ENCODE results near the gene ZNF175.
A peak's percentile ranks its signal among the peaks of the same experiment; 100 is the strongest.

The ZNF175 gene

DNA sequence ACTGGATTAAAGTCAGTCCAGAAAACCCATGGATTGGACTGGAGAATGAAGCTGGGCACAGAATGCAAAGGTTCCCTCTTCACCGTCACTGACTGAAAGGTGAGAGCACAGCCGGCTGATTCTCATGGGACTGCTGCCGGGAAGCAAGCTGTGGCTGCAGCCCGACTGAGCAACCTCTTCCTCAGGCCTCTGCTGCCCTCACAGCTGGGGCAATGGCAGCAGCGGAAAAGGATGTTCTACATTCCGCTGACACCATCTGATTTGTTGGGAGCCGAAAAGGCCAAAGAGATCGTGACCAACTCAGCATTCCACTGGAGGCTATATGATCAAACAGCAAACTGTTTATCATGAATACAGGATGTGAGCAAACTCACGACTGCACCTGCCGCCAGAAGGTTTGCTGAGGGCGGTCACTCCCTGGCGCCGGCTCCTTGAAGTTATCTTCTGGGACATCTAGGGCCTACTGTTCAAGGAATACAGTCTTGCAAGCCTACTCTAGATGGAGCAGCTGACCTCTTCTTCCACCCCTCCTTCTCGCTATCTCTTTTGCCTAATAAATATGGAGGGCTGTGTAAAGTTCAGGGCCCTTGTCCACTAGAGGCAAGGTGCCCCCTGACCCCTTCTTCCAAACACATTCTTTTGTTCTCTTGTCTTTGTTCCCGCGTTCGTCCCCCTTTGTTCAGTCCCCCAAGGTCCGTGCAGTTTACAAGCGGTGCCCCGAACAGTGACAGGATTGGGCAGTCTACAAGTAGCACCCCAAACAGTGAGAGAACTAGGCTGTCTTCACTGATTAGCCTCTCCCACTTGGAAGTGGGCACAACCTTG, 20.0 kb upstream of the ZNF175 start:
- ATAC-seq = no peak

DNA sequence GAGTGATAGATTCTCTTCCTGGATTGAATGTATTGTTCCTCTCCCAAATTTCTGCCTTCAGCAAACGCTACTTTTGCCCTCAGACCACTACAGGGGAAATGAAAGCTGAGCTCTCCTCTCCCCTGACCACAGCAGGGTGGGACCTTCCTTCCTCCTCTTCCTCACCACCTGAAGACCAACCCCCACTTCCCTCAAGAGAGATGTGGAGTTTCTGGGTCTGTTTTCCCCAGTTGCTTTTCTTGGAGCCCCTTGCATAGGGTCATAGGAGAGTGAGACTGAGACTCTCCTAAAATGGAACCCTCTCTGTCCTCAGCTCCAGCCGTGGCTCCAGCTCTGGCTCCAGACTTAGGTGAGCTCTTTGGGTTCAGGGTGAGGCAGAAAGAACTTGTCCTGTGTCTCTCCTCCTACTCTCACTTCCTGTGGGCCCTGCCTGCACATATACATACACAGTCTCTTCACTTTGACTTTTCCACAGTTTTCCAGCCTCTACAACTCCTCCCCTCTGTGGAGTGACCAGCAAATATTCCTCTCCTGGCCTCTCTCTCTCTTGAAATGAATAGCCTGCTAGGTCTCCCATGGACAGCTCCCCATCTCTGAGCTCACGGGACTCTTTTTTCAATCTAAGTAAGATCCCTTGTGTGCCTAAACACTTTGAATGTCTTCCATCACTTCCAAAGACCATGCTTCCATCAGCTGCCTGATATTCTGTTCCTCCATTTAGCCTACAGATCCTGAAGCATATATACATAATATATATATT, 19.2 kb upstream of the ZNF175 start:
- no peak for ATAC-seq

DNA sequence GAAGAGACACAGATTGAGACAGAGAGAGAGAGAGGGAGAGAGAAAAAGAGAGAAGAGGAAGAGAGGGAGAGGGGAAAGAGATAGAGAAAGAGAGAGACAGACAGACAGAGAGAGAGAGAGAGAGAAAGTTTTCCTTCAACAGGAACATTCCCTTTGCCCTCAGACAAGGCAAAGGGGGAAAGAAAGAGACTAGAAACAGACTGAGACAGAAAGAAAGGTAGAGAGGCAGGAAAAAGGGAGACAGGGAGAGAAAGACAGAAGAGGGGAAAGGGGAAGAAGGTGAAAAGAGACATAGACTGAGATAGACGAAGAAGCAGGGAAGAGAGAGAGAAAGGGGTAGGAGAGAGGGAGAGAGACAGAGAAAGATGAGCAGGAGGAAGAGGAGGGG, 18.5 kb upstream of the ZNF175 start:
- no peak for ATAC-seq

DNA sequence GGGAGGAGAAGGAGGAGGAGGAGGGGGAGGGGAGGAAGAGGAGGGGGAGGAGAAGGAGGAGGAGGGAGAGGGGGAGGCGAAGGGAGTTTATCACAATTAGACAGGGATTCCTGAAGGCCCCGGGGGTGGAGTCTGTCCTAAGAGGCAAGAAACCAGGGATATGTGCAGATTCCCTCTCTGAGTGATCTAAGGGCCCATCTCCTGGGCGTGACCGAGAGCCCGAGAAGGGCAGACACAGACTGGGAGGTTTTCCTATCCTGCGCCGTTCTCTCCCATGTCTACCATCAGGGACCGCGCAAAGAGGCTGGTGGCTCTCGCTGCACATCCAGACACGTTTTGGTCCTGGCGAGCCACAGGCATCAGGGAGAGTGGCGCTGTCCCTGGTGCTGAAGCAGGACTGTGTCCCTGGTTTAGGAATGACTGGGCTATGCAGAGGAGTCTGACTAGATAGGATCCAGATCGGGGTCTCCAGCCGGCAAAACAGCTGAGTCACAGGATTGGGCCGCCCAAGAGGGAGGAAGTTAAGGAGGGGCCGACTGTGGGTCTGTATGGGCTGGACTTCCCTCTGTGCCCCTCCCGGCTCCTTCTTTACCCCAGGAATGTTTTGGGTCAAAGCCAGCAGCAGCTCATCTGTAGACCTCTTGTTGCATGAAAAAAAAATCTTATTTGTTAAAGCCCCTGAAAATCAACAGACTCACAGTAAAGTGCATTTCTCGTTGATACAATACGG, 17.9 kb upstream of the ZNF175 start:
- no peak for ATAC-seq

DNA sequence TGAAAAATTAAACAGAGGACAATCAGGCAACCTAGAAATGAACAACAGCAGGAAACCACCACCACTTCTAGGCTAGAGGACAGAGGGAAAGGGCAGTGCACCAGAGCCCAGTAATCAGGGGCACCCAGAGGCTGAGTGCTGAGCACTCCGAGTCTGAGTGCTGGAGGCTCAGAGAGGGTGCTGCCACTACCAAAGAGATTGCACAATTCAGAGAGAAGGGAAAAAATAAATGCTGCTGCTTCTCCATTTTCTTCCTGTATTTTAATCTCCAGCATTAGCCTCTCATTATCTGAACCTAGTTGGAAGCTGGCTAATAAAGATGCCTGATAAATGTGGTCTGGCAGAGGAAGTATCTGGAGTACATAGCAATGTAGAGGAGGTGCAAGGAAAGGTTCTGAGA, 11.8 kb upstream of the ZNF175 start:
- no peak for ATAC-seq

DNA sequence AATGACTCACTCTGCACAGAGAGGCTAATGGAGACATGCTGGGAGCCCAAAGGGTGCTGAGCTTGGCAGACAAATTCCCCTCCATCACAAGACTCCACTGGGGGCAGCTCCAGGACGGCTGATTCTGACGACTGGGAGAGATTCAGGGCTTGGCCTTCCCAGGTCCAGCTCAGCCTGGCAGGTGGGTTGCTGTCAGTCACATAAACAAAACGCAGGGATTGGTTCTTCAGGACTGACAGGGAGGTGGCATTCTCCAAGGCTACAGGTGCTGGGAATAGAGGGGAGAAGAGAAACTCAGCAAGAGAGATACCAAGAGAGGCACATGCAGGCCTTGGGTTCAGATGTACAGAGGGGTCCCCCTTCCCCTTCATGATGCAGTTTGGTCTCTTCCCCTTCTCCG, 10.7 kb upstream of the ZNF175 start:
- no peak for ATAC-seq

DNA sequence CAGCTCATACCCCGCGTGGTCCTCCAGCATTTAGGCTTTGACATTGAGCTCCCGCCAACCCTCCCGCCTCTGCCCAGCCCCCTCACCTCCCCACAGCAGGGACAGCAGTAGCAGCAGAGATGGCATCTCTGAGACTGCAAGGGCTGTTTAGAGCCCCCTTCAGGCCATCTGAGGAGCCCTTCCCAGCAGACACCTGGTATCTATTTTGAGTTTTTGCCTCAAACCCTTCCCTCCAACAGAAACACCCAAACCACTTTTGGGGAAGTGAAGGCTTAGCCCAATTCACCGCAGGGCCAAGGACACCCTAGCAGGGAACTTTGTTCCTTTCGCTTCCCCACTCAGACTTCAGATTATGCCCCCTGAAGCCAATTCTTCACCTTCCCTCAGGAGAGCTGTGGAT, 6.3 kb upstream of the ZNF175 start:
- ATAC-seq = peak in 1 of 2 donors; percentile 30

DNA sequence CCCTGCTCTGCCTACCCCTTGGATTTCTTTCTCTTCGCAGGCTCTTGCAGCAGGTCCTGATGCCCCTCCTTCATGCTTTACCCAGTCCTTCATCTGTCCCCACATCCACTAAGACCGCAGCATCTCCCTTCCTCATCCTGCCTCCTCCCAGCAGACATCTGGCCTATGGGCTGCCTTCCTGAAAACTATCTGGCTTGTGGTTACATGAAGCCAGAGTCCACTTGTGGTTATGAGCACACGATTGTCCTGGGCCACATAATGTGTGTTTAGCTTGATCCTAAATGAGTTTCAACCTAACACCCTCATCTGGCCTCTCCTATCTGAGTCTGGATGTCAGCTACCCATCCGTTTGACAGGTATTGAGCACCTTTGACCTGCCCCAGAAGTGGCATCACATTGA, 5.5 kb upstream of the ZNF175 start:
- no peak for ATAC-seq

DNA sequence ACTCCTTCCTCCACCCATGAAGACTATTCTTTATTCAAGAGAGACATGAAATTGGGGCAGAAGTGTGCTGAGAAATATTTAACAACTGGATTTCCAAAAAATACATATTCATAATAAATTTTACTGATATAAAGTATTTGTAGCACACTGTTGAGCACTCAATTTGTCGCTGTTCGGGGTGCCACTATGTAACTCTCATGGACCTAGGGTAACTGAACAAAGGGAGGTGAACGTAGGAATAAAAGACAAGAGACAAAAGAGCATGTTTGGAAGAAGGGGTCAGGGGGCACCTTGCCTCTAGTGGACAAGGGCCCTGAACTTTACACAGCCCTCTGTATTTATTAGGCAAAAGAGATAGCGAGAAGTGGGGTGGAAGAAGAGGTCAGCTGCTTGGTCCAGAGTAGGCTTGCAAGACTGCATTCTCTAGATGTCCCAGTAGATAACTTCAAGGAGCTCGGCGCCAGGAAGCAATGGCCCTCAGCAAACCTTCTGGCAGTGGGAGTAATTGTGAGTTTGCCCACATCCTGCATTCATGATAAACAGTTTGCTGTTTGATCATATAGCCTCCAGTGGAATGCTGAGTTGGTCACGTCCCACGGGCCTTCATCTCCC, 4.5 kb upstream of the ZNF175 start:
- no peak for ATAC-seq

DNA sequence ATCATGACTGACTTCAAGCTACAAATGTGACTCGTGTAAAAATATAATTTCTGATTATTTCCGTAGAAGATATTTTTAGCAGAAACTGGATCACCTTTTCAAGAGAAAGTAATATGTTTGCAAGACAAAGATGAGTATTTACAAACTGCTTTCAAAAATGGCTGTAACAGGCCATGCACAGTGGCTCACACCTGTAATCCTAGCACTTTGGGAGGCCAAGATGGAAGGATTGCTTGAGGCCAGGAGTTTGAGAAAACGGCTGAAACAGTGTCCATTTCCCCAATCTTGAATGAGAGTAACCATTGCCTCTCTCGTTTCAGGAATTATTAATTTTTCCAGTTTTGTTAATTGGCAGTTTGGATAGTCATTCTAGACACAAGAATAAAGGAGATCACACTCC, 3.5 kb upstream of the ZNF175 start:
- no peak for ATAC-seq

DNA sequence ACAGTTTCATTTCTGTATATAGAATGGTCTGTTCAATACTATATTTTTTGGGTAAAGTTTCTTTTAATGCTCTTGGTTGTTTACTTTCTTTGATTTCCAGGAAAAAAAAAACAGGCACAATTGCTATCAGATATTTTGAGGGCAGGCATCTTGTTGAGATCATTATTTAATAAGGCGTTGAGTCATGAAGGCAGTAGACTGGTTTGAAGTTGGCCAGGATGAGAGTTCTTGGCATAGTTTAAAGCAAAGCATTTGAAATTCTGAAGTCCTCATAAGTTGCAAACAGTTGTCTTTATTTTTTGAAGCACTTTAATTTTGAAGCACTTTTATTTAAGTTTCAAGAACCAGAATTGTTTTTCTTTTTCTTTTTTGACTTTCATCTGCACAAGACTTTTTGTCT, 2.6 kb upstream of the ZNF175 start:
- ATAC-seq = no peak

DNA sequence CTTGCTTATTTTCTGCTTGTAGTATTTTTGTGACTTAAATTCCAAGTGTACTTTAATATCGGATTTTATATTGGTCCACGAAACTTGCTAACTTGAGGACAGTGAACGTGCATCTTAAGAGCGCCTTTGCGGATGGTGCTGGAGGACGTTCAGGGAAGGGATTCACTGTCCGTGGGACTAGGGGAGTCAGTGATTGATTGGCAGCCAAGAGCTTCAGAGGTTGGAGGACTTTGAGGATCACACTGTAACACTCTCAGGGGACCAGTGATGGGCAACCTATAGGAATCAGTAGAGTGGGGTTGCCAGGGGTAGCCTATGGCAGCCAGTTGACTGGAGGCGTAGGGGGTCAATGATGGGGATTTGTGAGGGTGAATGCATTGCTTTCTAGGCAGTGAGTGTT, 516 bp downstream of the ZNF175 start:
- ATAC-seq = no peak

DNA sequence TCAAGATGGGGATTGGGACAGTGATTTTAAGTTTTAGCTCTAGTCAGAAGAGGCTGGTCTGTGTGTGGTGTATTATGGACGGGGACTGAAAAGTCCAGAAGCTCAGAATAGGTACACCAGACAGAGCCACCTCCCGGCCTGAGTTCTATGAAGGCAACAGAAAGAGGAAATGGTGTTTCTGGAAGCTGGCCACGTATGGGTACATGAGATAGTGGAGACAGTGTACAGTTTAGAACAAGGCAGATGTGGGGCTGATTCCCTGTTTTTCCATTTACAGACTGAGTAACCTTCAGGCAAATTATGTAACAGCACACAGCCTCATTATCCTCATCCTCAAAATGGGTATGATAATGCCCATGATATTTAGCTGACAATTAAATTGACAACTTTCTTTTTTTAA, 1.3 kb downstream of the ZNF175 start:
- ATAC-seq = no peak

DNA sequence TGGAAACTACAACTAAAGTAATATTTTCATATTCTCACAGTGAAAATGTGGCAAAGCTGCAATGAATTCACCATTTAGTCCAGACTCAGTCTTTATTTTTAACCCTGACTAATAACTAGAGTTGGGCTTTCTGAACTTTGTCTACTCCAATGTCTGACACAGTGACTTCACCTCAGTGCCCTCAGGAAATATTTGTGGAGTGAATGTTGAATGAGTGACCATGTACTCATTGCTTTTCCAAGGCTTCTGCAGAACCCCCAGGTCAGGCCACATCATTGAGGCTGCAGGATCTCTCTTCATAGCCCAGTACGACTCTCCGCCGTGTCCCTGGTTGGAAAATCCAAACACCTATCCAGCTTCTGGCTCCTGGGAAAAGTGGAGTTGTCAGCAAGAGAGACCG, 1.8 kb downstream of the ZNF175 start:
- no peak for ATAC-seq

DNA sequence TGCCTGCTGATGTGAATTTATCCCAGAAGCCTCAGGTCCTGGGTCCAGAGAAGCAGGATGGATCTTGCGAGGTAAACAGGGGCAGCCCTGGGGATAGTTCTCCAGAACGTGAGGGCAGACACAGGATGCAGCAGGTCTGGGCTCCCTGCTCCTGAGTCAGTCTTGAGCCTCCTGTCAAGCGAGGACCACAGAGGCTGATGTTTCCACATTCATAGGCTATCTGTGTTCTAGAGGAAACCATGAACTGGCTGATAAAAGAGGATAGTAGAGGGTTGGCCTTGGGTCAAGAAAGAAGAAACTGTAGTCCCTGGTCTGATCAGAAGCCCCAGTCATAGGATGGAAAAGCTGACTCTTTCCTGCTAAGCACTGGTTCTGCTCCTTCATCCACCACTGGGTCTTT, 2.2 kb downstream of the ZNF175 start:
- ATAC-seq = no peak

DNA sequence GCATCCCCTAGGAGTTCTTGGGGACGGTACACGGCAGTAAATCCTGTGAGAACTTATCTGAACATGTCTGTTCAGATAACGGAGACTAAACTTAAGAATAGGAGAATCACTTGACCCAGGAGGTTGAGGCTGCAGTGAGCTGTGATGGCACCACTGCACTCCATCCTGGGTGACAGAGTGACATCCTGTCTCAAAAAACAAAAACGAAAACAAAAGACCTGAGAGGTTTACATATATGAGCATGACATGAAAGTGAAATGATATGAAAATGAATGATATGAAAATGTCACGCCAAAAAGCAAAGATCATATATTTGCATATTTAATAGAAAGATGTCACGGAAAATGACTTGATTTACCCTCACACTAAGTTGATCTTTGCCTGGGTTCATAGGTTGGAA, 5.8 kb downstream of the ZNF175 start:
- peak in 1 of 2 donors; percentile 91 for ATAC-seq

DNA sequence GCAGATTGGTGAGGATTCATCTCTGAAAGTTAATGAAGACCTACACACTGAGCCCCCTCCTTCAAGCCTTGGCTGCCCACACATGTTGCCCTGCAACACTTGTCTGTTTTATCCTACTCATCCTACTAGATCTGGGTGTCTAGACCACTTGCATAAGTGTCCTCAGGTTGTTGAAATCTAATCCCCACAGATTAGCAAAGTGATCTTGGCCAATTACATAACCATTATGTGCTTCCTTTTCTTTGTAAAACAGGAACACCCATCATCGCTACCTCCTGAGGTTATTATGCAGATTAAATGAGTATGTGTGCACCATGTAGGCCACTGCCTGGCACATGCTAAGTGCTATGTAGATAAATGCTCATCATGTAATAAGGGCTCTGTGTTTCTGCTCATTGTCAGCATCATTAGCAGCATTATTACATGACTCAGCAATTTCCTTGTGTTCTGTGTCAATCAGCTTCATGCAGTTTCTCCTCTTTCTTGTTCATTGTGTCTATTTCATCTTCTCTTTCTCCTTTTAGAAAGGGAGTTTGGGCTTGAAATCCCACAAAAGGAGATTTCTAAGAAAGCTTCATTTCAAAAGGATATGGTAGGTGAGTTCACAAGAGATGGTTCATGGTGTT, 15.1 kb downstream of the ZNF175 start:
- no peak for ATAC-seq

DNA sequence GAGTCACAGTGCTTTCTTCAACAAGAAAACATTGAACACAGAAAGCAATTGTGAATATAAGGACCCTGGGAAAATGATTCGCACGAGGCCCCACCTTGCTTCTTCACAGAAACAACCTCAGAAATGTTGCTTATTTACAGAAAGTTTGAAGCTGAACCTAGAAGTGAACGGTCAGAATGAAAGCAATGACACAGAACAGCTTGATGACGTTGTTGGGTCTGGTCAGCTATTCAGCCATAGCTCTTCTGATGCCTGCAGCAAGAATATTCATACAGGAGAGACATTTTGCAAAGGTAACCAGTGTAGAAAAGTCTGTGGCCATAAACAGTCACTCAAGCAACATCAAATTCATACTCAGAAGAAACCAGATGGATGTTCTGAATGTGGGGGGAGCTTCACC, 15.7 kb downstream of the ZNF175 start:
- no peak for ATAC-seq

DNA sequence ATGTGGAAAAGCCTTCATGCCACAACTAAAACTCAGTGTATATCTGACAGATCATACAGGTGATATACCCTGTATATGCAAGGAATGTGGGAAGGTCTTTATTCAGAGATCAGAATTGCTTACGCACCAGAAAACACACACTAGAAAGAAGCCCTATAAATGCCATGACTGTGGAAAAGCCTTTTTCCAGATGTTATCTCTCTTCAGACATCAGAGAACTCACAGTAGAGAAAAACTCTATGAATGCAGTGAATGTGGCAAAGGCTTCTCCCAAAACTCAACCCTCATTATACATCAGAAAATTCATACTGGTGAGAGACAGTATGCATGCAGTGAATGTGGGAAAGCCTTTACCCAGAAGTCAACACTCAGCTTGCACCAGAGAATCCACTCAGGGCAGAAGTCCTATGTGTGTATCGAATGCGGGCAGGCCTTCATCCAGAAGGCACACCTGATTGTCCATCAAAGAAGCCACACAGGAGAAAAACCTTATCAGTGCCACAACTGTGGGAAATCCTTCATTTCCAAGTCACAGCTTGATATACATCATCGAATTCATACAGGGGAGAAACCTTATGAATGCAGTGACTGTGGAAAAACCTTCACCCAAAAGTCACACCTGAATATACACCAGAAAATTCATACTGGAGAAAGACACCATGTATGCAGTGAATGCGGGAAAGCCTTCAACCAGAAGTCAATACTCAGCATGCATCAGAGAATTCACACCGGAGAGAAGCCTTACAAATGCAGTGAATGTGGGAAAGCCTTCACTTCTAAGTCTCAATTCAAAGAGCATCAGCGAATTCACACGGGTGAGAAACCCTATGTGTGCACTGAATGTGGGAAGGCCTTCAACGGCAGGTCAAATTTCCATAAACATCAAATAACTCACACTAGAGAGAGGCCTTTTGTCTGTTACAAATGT, 16.4 kb downstream of the ZNF175 start:
- ATAC-seq = no peak

DNA sequence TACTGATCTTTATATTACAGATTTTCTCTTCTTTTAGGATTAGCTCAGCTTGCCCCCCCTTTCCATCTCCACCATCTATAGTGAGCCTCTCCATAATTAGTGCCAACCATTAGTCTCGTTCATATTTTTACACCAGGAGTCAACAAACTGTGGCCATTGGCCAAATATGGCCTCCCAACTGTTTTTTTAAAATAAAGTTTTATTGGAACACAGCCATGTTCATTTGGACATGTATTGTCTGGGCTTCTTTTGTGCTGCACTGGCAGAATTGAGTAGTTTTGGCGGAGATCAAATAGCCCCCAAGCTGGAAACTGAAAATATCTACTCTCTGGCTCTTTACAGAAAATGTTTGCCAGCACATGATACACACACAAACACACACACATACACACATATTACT, 18.4 kb downstream of the ZNF175 start:
- no peak for ATAC-seq

DNA sequence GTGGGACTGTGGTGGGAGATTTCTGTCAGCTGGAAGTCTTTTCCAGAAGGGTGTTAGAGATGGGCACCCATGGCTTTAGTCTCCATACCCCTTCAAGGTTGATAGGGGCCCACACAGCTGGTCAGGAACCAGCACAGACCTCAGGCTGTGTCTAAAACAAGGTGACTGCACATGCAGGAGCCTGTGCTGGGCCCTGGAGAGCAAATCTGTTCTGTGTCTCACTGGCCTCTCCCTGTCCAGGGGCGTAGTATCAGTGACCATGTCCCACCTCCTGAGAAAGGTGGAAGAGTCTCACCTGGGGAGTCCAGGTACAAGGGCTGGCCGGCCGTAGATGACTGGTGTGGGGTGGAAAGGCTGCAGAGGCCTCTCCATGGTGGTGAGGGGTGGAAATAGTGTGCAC, 19.4 kb downstream of the ZNF175 start:
- ATAC-seq = no peak

DNA sequence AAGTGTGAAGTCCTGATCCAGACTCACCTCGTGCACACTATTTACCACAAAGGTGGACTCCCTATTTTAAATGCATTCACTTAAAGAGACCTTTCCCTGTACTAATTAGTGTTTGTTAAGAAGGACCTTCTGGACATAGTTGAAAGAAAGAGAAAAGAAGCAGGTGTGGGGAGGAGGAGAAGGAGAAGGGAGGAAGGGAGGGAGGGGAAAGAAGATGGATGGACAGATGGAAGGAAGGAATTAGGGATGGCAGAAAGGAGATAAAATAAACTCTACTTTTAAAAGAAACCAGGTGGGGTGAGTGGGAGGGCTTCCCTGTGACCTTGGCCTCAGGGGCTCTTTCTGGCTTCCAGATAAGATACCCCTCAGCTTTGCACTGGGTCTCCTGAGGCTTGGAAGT, 21.4 kb downstream of the ZNF175 start:
- ATAC-seq = no peak

Measured in activated CD4-positive, CD25-positive, alpha-beta regulatory T cell treated with anti-CD3 and anti-CD28 coated beads, Interleukin-2, amount 50 U/mL, for 24 hours (primary cell).